Stimulated activated CD8-positive, alpha-beta memory T cell treated with anti-CD3 and anti-CD28 coated beads, Interleukin-12 subunit alpha, Interleukin-12 subunit beta, amount 100 ng/mL, for 24 hours (primary cell): ENCODE results near the gene ALDH1A2.
"Not testable (repeated sequence)": the region's sequence is repeated elsewhere in the genome, so short reads cannot be mapped to it uniquely, and the experiment has no call there.

Experiments used
- DNase-seq: peaks from one replicate; pipeline ENCODE4 v3.0.0-alpha.2; 2020; ENCODE audit errors: extremely low read depth

Gene ALDH1A2

GRCh38 chr15:58065445-58066041 lies at the start of gene ALDH1A2:
Gene ALDH1A2 (minus strand): TSS chr15:58065711. CDS start chr15:58065650, 61 bp downstream.
- DNase-seq = no peak

GRCh38 chr15:58114812-58115211 lies 49.3 kb upstream of the ALDH1A2 start:
- no peak for DNase-seq

- DNase-seq = no peak
Observed at GRCh38 chr15:58114388-58114787, 48.9 kb upstream of the ALDH1A2 start.

GRCh38 chr15:58113358-58113757 lies 47.8 kb upstream of the ALDH1A2 start:
- DNase-seq = not testable (repeated sequence)

- no peak for DNase-seq
Observed at GRCh38 chr15:58111718-58112104, 46.2 kb upstream of the ALDH1A2 start.

GRCh38 chr15:58110999-58111717 lies 45.6 kb upstream of the ALDH1A2 start:
- DNase-seq = no peak

- DNase-seq = no peak
Observed at GRCh38 chr15:58109419-58109818, 43.9 kb upstream of the ALDH1A2 start.

GRCh38 chr15:58108117-58108516 lies 42.6 kb upstream of the ALDH1A2 start:
- DNase-seq = no peak

GRCh38 chr15:58103482-58103881 lies 38.0 kb upstream of the ALDH1A2 start:
- DNase-seq = no peak

GRCh38 chr15:58096529-58097084 lies 31.1 kb upstream of the ALDH1A2 start:
- no peak for DNase-seq

- no peak for DNase-seq
Observed at GRCh38 chr15:58095415-58095814, 29.9 kb upstream of the ALDH1A2 start.

GRCh38 chr15:58087871-58088270 lies 22.4 kb upstream of the ALDH1A2 start:
- no peak for DNase-seq

- DNase-seq = no peak
Observed at GRCh38 chr15:58086491-58086890, 21.0 kb upstream of the ALDH1A2 start.

- DNase-seq = no peak
Observed at GRCh38 chr15:58083526-58083925, 18.0 kb upstream of the ALDH1A2 start.

GRCh38 chr15:58081891-58082290 lies 16.4 kb upstream of the ALDH1A2 start:
- no peak for DNase-seq

GRCh38 chr15:58081456-58081855 lies 15.9 kb upstream of the ALDH1A2 start:
- no peak for DNase-seq

- not testable (repeated sequence) for DNase-seq
Observed at GRCh38 chr15:58080959-58081358, 15.4 kb upstream of the ALDH1A2 start.

GRCh38 chr15:58080398-58080797 lies 14.9 kb upstream of the ALDH1A2 start:
- DNase-seq = no peak

- no peak for DNase-seq
Observed at GRCh38 chr15:58078591-58078990, 13.1 kb upstream of the ALDH1A2 start.

- DNase-seq = no peak
Observed at GRCh38 chr15:58077427-58077826, 11.9 kb upstream of the ALDH1A2 start.

- DNase-seq = no peak
Observed at GRCh38 chr15:58074452-58074851, 8.9 kb upstream of the ALDH1A2 start.

GRCh38 chr15:58070801-58071418 lies 5.4 kb upstream of the ALDH1A2 start:
- no peak for DNase-seq

- DNase-seq = no peak
Observed at GRCh38 chr15:58069008-58069407, 3.5 kb upstream of the ALDH1A2 start.
